PC-3 (cell line): Measurements from ENCODE around the gene SDR42E1. TPM values are rescaled to one million over a fixed set of nuclear protein-coding genes. Genes with fewer than 3 reads are reported as not detected.

ENCODE experiments used
- ATAC-seq: fragments of 200-7000 bp; cut with Tn5 transposase; 2 replicates; pipeline ENCODE4 v1.9.1; 2020; ENCODE audit warnings: mild to moderate bottlenecking, moderate library complexity
- BruUV-seq: library from RNA; stranded (reverse); fragments of 400-500 nt; replicated peaks from 2 replicates; lab custom pipeline; 2021; lab: Mats Ljungman, UMichigan
- CTCF ChIA-PET: fragments of 300-600 bp; sonication (Branson Sonifier 250); formaldehyde crosslinking; loops from one replicate; lab custom pipeline; 2022; ENCODE audit warnings: antibody characterized with exemption; lab: Charles Lee
- POLR2A ChIA-PET: fragments of 300-600 bp; sonication (Branson Sonifier 250); formaldehyde crosslinking; loops from one replicate; lab custom pipeline; 2022; ENCODE audit warnings: antibody characterized with exemption; ENCODE audit not compliant: unreplicated experiment; lab: Charles Lee
- DNase-seq: peaks from one replicate; pipeline ENCODE4 v3.0.0-alpha.2; 2015
- H2AFZ ChIP-seq: fragments of 300-600 bp; sonication (generic); 2 replicates; pipeline ENCODE4 v1.6.0; 2016; ENCODE audit warnings: antibody characterized with exemption, low read length
- H3F3A ChIP-seq: fragments of 300-600 bp; sonication (generic); one replicate; pipeline ENCODE4 v1.6.0; 2017; ENCODE audit warnings: antibody characterized with exemption, low read length, control low read depth, mild to moderate bottlenecking; ENCODE audit not compliant: unreplicated experiment
- H3K27ac ChIP-seq: fragments of 300-600 bp; sonication (generic); 2 replicates; pipeline ENCODE4 v1.5.1; 2016; ENCODE audit warnings: mild to moderate bottlenecking, low read length
- H3K27me3 ChIP-seq: fragments of 300-600 bp; sonication (generic); 2 replicates; pipeline ENCODE4 v1.6.1; 2016; ENCODE audit warnings: low read length, mixed read lengths
- H3K36me3 ChIP-seq: fragments of 300-600 bp; sonication (generic); 2 replicates; pipeline ENCODE4 v1.6.1; 2016; ENCODE audit warnings: low read depth, mixed run types, low read length, mixed read lengths
- H3K4me1 ChIP-seq: fragments of 300-600 bp; sonication (generic); 2 replicates; pipeline ENCODE4 v1.5.1; 2016; ENCODE audit warnings: low read length; ENCODE audit not compliant: insufficient read depth
- H3K4me2 ChIP-seq: fragments of 300-600 bp; sonication (generic); 2 replicates; pipeline ENCODE4 v1.6.0; 2016; ENCODE audit warnings: low read length
- H3K4me3 ChIP-seq: fragments of 300-600 bp; sonication (generic); 2 replicates; pipeline ENCODE4 v1.5.1; 2016; ENCODE audit warnings: mild to moderate bottlenecking, low read length, mixed read lengths
- H3K79me2 ChIP-seq: fragments of 300-600 bp; sonication (generic); 2 replicates; pipeline ENCODE4 v1.6.1; 2017; ENCODE audit warnings: low read length, mixed read lengths
- H3K9ac ChIP-seq: fragments of 300-600 bp; sonication (generic); 2 replicates; pipeline ENCODE4 v1.6.0; 2016; ENCODE audit warnings: mild to moderate bottlenecking, low read length
- H3K9me2 ChIP-seq: fragments of 300-600 bp; sonication (generic); replicated peaks from 2 replicates; pipeline ENCODE4 v1.6.1; 2016; ENCODE audit warnings: mixed run types, low read length, mixed read lengths
- H3K9me3 ChIP-seq: fragments of 300-600 bp; sonication (generic); 2 replicates; pipeline ENCODE4 v1.6.1; 2016; ENCODE audit warnings: low read length, mixed read lengths
- H4K20me1 ChIP-seq: fragments of 300-600 bp; sonication (generic); 2 replicates; pipeline ENCODE4 v1.6.1; 2016; ENCODE audit warnings: low read length, mixed read lengths
- EZH2 ChIP-seq: fragments of 300-600 bp; sonication (generic); IDR thresholded peaks from one replicate; pipeline ENCODE4 v1.6.1; 2017; ENCODE audit warnings: antibody characterized with exemption, mild to moderate bottlenecking, low read length; ENCODE audit not compliant: unreplicated experiment
- EZH2phosphoT487 ChIP-seq: fragments of 300-600 bp; sonication (generic); IDR thresholded peaks from 2 replicates; pipeline ENCODE4 v1.6.1; 2018; ENCODE audit warnings: mild to moderate bottlenecking, antibody characterized with exemption, low read length, borderline replicate concordance
- intact Hi-C: fragments of 100-400 bp; cut with micrococcal nuclease; formaldehyde crosslinking; loops from 2 replicates; pipeline ENCODE4 v1.9.0; 2023
- total RNA-seq: library from RNA; depleted of rRNA; stranded (reverse); fragments of >200 nt; gene quantifications from 2 replicates; pipeline ENCODE4 v1.2.3, GENCODE V29; 2014
- TF ChIP-seq, protein P1 (sequence below): fragments of 300-600 bp; sonication (generic); conservative IDR thresholded peaks from 2 replicates; pipeline ENCODE4 v1.5.1; 2017; ENCODE audit warnings: antibody characterized with exemption, low read depth, mild to moderate bottlenecking, low read length

Gene SDR42E1
- total RNA-seq, 1 experiment from 2014 or later = not detected

DNA sequence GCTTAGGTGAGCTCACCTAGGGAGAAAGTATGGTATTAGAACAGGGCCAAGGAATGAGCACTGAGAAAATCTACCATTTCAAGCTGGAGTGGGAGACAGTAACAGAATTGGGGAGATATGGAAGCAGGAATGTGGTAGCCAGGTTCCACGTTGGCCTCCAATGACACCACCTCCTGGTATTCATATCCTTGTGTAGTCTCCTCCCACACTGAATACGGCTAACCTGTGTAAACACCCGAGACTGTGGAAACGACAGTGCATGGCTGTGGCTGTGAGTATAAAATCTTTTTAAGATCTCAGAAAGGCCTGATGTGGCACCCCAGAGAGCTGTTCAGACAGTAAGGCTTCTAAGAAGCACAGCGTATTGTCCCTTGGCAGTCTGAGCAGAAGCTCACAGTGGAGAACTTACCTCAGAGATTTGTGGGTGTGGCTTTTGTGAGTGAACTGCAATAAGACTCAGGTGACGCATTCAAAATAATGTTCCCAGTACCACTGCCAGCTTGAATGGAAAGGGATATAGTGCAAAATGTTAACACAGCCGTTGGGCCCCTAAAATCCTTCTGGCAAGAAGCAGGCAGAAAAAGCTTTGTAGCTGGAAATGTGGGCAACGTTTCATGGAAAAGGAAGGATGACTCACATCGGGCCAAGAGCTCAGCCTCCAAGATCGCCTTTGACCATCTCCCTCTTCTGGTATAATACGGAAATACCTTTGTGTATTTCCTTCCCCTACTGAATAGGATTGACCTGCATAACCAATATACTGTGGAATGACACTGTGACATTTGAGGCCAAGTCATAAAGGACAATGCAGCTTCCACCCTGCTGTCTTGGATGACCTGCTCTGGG lies 14.4 kb downstream of the SDR42E1 start:
- TF ChIP-seq EZH2phosphoT487 = no peak
- TF ChIP-seq, protein P1, sequence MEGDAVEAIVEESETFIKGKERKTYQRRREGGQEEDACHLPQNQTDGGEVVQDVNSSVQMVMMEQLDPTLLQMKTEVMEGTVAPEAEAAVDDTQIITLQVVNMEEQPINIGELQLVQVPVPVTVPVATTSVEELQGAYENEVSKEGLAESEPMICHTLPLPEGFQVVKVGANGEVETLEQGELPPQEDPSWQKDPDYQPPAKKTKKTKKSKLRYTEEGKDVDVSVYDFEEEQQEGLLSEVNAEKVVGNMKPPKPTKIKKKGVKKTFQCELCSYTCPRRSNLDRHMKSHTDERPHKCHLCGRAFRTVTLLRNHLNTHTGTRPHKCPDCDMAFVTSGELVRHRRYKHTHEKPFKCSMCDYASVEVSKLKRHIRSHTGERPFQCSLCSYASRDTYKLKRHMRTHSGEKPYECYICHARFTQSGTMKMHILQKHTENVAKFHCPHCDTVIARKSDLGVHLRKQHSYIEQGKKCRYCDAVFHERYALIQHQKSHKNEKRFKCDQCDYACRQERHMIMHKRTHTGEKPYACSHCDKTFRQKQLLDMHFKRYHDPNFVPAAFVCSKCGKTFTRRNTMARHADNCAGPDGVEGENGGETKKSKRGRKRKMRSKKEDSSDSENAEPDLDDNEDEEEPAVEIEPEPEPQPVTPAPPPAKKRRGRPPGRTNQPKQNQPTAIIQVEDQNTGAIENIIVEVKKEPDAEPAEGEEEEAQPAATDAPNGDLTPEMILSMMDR = peak; percentile 61
- no peak for TF ChIP-seq EZH2
- DNase-seq = peak; percentile 79
- Histone ChIP-seq H3K9me3 (no peaks in the 10 kb centered on the region), H3K27ac (peak overlapping the region; percentile 92), H3K4me1 (peaks cover 38% of the 10 kb centered on the region), H3K4me3 (peak overlapping the region; percentile 25; the same call in 1 of the 2 replicates), H3K9me2 (no peaks in the 10 kb centered on the region), H3K27me3 (no peaks in the 10 kb centered on the region), H3K4me2 (peak overlapping the region; percentile 51), H3K9ac (peak overlapping the region; percentile 62), H4K20me1 (no peaks in the 10 kb centered on the region), H3K36me3 (no peaks in the 10 kb centered on the region), H3F3A (no peaks in the 10 kb centered on the region), H3K79me2 (no peaks in the 10 kb centered on the region), H2AFZ (peak overlapping the region; percentile 40)
- intact Hi-C loops = loop anchor here (1.0 kb wide), 3 partner anchors 57 to 233 kb away; no protein-coding TSS in a partner anchor
- CTCF ChIA-PET = interaction anchor here (1.0 to 1.9 kb wide), 5 partner anchors 20 to 233 kb away, joined by 3 to 28 read pairs (median 7); no protein-coding TSS in a partner anchor
- peak; percentile 59 for ATAC-seq
- POLR2A ChIA-PET = interaction anchor here (0.7 to 1.0 kb wide), 3 partner anchors 56 to 538 kb away, joined by 5 read pairs; no protein-coding TSS in a partner anchor
- TSS peak; percentile 83 for BruUV-seq

DNA sequence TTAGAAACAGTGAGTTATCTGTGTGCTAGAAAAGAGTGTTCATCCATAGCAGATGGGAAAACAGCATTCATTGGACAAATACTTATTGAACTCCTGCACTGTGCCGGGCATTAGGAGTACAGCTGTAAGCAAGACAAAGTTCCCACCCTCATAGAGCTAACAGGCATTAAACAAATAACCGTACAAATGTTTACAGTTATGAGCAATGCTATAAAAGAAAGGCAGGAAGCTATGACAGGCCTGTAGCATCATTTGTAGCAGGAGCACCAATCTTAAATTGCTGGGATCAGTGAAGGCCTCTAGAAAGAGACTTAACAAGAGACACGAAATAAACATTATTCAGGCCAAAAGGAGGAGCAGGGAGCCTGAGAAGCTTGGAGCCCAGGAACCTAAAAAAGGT lies 15.6 kb downstream of the SDR42E1 start:
- POLR2A ChIA-PET = interaction anchor here (0.6 kb wide), 1 partner anchor 29 kb away, joined by 4 read pairs; no protein-coding TSS in a partner anchor
- peak overlapping the region; percentile 51 for H3K4me2 ChIP-seq

More for the DNA sequence above, 15.6 kb downstream of the SDR42E1 start:
- Histone ChIP-seq H2AFZ (0 out of 2 replicates have a peak overlapping the region, but pooled peaks have one; percentile 54), H4K20me1 (no peaks in the 10 kb centered on the region), H3K79me2 (no peaks in the 10 kb centered on the region), H3K4me3 (no peak overlapping the region), H3K36me3 (no peaks in the 10 kb centered on the region), H3F3A (no peaks in the 10 kb centered on the region), H3K27ac (peak overlapping the region; percentile 92), H3K4me1 (peaks cover 38% of the 10 kb centered on the region), H3K9ac (peak overlapping the region; percentile 62), H3K27me3 (no peaks in the 10 kb centered on the region), H3K9me3 (no peaks in the 10 kb centered on the region), H3K9me2 (no peaks in the 10 kb centered on the region)
- intact Hi-C loops = loop anchor here (1.0 kb wide), 1 partner anchor 105 kb away; no protein-coding TSS in a partner anchor
- CTCF ChIA-PET = interaction anchor here (1.1 kb wide), 1 partner anchor 54 kb away, joined by 4 read pairs; no protein-coding TSS in a partner anchor
- BruUV-seq = no TSS peak
- ATAC-seq = peak; percentile 82
- TF ChIP-seq, protein P1 = no peak
- no peak for TF ChIP-seq EZH2
- TF ChIP-seq EZH2phosphoT487 = no peak
- peak; percentile 75 for DNase-seq
